DND-41 (cell line): ENCODE data around the gene EVL.
A peak's percentile ranks its signal among the peaks of the same experiment; 100 is the strongest.

Experiments
- ATAC-seq: fragments of 200-7000 bp; cut with Tn5 transposase; 3 replicates; pipeline ENCODE4 v1.9.1; 2021; ENCODE audit warnings: low read depth; ENCODE audit not compliant: insufficient read depth
- DNase-seq: peaks from one replicate; pipeline ENCODE4 v3.0.0-alpha.2; 2020
- H2AFZ ChIP-seq: 2 replicates; pipeline ENCODE4 v1.6.0; 2012; ENCODE audit warnings: low read depth, low read length
- H3K27ac ChIP-seq: 2 replicates; pipeline ENCODE4 v1.5.1; 2012; ENCODE audit warnings: low read length, inconsistent platforms
- H3K27me3 ChIP-seq: fragments of 200-600 bp; sonication (generic); 2 replicates; pipeline ENCODE4 v1.6.0; 2012; ENCODE audit warnings: low read length, mild to moderate bottlenecking, inconsistent platforms; ENCODE audit not compliant: insufficient read depth, poor library complexity
- H3K36me3 ChIP-seq: 2 replicates; pipeline ENCODE4 v1.5.1; 2012; ENCODE audit warnings: low read length, inconsistent platforms; ENCODE audit not compliant: insufficient read depth
- H3K4me1 ChIP-seq: 2 replicates; pipeline ENCODE4 v1.5.1; 2012; ENCODE audit warnings: mild to moderate bottlenecking, low read length; ENCODE audit not compliant: insufficient read depth
- H3K4me2 ChIP-seq: 2 replicates; pipeline ENCODE4 v1.6.0; 2012; ENCODE audit warnings: mild to moderate bottlenecking, moderate library complexity, low read length, inconsistent platforms; ENCODE audit not compliant: insufficient read depth
- H3K4me3 ChIP-seq, 2 experiments: fragments of 200-600 bp in 1 of 2; shearing (Covaris generic) in 1 of 2; 2 replicates each; pipeline ENCODE4 v1.5.1; 2012 to 2016; ENCODE audit warnings: inconsistent platforms in 2 of 2, low read length in 2 of 2, mild to moderate bottlenecking in 2 of 2, low read depth in 1 of 2, moderate library complexity in 1 of 2
- H3K79me2 ChIP-seq: 2 replicates; pipeline ENCODE4 v1.6.0; 2012; ENCODE audit warnings: low read length, inconsistent platforms; ENCODE audit not compliant: insufficient read depth
- H3K9ac ChIP-seq: 2 replicates; pipeline ENCODE4 v1.6.0; 2012; ENCODE audit warnings: low read depth, mild to moderate bottlenecking, inconsistent platforms, low read length, moderate library complexity
- H3K9me3 ChIP-seq: 2 replicates; pipeline ENCODE4 v1.5.1; 2012; ENCODE audit warnings: low read length, moderate library complexity, mild to moderate bottlenecking, inconsistent platforms; ENCODE audit not compliant: insufficient read depth, severe bottlenecking
- H4K20me1 ChIP-seq: 2 replicates; pipeline ENCODE4 v1.6.0; 2012; ENCODE audit warnings: low read length; ENCODE audit not compliant: insufficient read depth
- CTCF ChIP-seq: IDR thresholded peaks from 2 replicates; pipeline ENCODE4 v1.5.1; 2012; ENCODE audit warnings: borderline replicate concordance, low read length, moderate library complexity, mild to moderate bottlenecking; ENCODE audit not compliant: poor library complexity, severe bottlenecking; ENCODE audit errors: extremely low read depth
- EZH2 ChIP-seq: IDR thresholded peaks from 3 replicates; pipeline ENCODE4 v1.6.1; 2012; ENCODE audit warnings: borderline replicate concordance, low read depth, mild to moderate bottlenecking, moderate library complexity, low read length, inconsistent platforms; ENCODE audit not compliant: severe bottlenecking

EVL gene

GRCh38 chr14:100135784-100136183 is 70.6 kb downstream of the EVL start:
- no peak overlapping the region for H3K4me3 ChIP-seq
- TF ChIP-seq EZH2, result no peak
- peak; percentile 32 for TF ChIP-seq CTCF
- ATAC-seq (no peak), DNase-seq (no peak)
- peak overlapping the region; percentile 27 for H3K27ac ChIP-seq
- H2AFZ ChIP-seq, result no peak overlapping the region
- no peaks in the 10 kb centered on the region for H3K9me3 ChIP-seq
- H4K20me1 ChIP-seq, result peaks cover 59% of the 10 kb centered on the region
- no peak overlapping the region for H3K4me2 ChIP-seq
- peaks cover 10% of the 10 kb centered on the region for H3K79me2 ChIP-seq
- H3K4me1 ChIP-seq, result no peaks in the 10 kb centered on the region
- peaks cover 100% of the 10 kb centered on the region for H3K36me3 ChIP-seq
- no peak overlapping the region for H3K9ac ChIP-seq
- no peaks in the 10 kb centered on the region for H3K27me3 ChIP-seq

- Histone ChIP-seq H3K27me3 (no peaks in the 10 kb centered on the region), H3K4me1 (no peaks in the 10 kb centered on the region), H3K4me2 (no peak overlapping the region), H3K9ac (no peak overlapping the region), H3K4me3 (no peak overlapping the region), H3K79me2 (peaks cover 10% of the 10 kb centered on the region), H3K27ac (no peak overlapping the region; the same call in 1 of the 2 replicates), H3K9me3 (no peaks in the 10 kb centered on the region), H2AFZ (no peak overlapping the region), H3K36me3 (peaks cover 100% of the 10 kb centered on the region), H4K20me1 (peaks cover 57% of the 10 kb centered on the region)
- ATAC-seq (no peak), DNase-seq (no peak)
- TF ChIP-seq EZH2 (no peak), CTCF (no peak)
These were observed 72.0 kb downstream of the EVL start for GRCh38 chr14:100137173-100137572.

GRCh38 chr14:100138082-100138787 is 73.0 kb downstream of the EVL start:
- Histone ChIP-seq H3K4me3 (no peak overlapping the region), H3K27me3 (no peaks in the 10 kb centered on the region), H2AFZ (no peak overlapping the region), H3K36me3 (peaks cover 100% of the 10 kb centered on the region), H3K4me2 (no peak overlapping the region), H3K27ac (peak overlapping the region; percentile 15; the same call in 1 of the 2 replicates), H3K4me1 (no peaks in the 10 kb centered on the region; the same call in 1 of the 2 replicates), H3K79me2 (peaks cover 10% of the 10 kb centered on the region), H3K9me3 (no peaks in the 10 kb centered on the region), H4K20me1 (peaks cover 58% of the 10 kb centered on the region), H3K9ac (no peak overlapping the region)
- ATAC-seq, result no peak
- TF ChIP-seq CTCF (no peak), EZH2 (no peak)
- no peak for DNase-seq
